Spleen (tissue), 7 donors: Measurements from ENCODE around the gene DAPK1.

ENCODE experiments used
- CTCF ChIP-seq, 11 experiments: fragments of 200-600 bp in 7 of 11; fragments of 450-650 bp in 4 of 11; sonication (generic) in 4 of 11; IDR thresholded peaks in 8 of 11; conservative IDR thresholded peaks in 3 of 11; 1 replicate in 7 of 11; 2 replicates in 4 of 11; pipeline versions ENCODE4 v1.4.0 to v1.8.0; 2016 to 2021; ENCODE audit warnings: antibody characterized with exemption in 11 of 11, inconsistent platforms in 4 of 11, mild to moderate bottlenecking in 1 of 11
- POLR2A ChIP-seq, 3 donors: fragments of 450-650 bp; IDR thresholded peaks; one replicate each; pipeline ENCODE4 v1.5.1; 2017; ENCODE audit warnings: antibody characterized with exemption in 3 of 3, mild to moderate bottlenecking in 1 of 3
- donor health status: DM: no; HTN: no; CAD: no; lungs with moderate emphysema.
- donor health status: DM: no; HTN: no; CAD: no.
- donor health status: DM: no; HTN: no; CAD: no.

DNA sequence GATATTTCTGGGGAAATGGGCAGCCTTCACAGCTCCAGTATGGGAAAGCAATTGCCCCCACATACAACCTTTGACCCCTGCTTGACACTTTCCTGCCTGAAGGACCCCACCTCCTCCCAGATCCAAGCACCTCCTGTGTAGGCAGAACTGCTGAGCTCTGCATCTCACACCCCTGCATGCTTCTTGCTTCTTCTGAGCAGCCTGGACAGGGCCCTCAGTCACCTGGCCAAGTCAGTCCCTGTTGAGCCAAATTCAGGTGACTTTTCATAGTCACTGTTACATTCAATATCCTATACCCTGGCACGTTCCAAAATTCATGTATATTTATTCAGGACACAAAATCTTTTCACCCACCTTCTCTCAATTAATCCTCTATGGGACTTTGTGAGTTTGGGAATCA, 197.9 kb downstream of the DAPK1 start:
- TF ChIP-seq CTCF (IDR thresholded peaks at IDR 0.05 in 8 of 11, conservative IDR thresholded peaks at IDR 0.05 in 3 of 11): no peak
- no peak for TF ChIP-seq POLR2A (IDR thresholded peaks at IDR 0.05)
